NCI-H82 treated with DMSO at 0.1 percent for 48 hours (cell line): ENCODE data around the gene ZCCHC7.
A peak's percentile ranks its signal among the peaks of the same experiment; 100 is the strongest.
"Not testable (repeated sequence)": the region's sequence is repeated elsewhere in the genome, so short reads cannot be mapped to it uniquely, and the experiment has no call there.

Source experiments
- DNase-seq: peaks from one replicate; lab custom pipeline; 2025; ENCODE audit not compliant: unreplicated experiment; lab: John Stamatoyannopoulos, UW

Gene ZCCHC7

DNA sequence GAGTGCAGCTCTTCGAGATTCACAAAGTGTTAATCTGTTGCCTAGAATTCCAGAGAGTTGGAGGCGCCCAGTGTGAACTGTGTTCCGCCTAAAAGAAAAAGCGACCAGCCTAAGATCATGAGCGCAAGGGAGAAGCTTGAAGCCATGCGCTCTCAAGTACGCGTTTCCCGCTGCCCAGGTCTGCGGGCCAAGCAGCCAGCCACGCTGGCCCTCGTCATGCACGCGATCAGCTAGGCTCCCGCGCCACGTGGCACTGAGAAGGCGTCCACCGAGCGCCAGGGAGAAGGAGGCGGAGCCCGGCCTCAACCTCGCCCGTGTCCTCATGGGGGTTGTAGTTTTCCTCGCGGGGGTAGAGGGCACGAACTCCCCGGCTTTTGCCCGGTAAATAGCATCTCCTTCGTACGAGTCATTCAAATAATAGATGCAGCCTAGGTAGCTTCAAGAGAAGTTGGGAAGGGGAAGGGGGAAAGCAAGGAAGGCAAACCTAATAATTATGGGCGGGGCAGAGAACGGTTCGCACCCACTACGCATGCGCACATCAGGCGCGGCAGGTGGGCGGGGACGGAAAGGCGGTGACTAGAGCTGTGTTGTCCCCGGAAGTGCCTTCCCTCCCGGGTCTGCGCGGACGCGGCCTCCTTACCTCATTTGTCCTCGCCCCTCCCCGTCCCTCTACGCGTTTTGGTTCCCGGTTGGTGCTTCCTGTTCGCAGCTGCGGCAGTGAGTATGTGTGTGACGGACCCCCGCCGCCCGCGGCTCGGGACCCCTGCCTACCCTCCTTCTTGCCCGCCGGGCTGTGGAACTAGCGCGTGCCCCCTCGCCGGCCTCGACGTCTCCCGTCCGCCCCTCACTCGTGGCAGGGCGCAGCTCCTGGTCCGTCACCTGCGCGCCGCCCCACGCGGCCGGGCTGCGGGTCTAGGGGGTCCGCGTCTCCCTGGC, at the start of gene ZCCHC7:
Gene ZCCHC7, plus strand, starts transcription at position 668 of the 936 bp plus-strand sequence.
- DNase-seq = peak; percentile 80

DNA sequence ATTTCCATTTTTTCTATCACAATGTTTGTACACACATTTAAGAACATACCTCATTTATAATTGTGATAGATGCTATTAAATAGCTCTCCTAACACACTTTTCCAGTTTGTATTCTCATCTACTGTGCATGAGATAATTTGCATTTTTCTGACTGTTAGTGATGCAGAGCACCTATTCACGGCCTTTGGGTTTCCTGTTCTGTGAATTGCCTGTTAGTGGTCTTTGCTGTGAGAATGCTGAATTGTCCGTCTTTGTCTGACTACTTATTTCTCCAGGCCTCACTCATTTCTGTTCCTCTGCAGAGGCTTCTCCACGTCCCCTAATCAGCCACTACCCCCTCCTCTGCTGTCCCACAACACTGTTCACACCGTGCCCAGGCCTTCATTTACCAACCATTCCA, 45.6 kb upstream of the ZCCHC7 start:
- not testable (repeated sequence) for DNase-seq

DNA sequence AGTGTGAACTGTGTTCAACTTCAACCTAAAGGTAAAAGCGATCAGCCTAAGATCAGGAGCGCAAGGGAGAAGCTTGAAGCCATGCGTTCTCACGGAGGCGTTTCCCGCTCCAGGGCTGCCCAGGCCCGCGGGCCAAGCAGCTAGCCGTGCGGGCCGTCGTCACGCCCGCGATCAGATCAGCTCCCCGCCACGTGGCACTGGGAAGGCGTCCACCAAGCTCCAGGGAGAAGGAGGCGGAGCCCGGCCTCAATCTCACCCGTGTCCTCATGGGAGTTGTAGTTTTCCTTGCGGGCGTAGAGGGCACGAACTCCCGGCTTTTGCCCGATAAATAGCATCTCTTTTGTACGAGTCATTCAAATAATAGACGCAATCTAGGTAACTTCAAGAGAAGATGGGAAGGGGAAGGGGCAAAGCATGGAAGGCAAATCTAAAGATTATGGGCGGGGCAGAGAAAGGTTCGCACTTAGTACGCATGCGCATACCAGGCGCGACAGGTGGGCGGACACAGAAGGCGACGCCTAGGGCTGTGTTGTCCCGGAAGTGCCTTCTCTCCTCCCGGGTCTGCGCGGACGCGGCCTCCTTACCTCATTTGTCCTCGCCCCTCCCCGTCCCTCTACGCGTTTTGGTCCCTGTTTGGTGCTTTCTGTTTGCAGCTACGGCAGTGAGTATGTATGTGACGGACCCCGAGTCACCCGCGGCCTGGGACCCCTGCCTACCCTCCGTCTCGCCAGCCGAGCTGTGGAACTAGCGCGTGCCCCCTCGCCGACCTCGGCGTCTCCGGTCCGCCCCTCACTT, 40.8 kb upstream of the ZCCHC7 start:
- peak; percentile 91 for DNase-seq

DNA sequence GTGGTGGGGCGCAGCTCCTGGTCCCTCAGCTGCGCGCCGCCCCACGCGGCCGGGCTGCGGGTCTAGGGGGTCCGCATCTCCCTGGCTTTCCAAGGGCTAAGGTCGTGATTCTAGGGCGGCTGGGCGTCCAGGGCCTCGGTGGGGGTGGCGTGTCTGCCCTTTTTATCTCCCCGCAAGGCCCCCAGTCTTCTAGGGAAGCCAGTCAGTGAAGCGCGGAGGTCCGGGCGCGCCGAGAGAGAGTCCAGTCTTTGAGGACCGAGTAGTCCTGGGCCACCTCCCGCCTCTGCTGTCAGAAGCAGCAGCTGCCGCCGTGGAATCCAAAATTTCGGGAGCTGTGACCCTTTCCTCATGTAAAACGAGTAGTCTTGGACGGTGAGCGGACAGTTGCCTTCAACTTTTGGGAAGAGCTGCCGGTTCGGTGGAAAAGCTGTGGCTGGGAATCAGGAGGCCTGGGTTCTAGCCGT, 40.2 kb upstream of the ZCCHC7 start:
- not testable (repeated sequence) for DNase-seq

DNA sequence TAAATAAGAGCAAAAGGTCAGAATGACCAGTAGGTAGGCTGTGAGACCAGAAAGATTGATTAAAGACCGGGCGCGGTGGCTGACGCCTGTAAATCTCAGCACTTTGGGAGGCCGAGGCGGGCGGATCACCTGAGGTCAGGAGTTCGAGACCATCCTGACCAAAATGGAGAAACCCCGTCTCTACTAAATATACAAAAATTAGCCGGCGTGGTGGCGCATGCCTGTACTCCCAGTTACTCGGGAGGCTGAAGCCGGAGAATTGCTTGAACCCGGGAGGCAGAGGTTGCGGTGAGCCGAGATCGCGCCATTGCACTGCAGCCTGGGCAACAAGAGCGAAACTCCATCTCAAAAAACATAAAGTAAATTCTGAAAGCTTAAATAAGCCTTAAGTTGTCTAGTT, 38.9 kb upstream of the ZCCHC7 start:
- DNase-seq = not testable (repeated sequence)

DNA sequence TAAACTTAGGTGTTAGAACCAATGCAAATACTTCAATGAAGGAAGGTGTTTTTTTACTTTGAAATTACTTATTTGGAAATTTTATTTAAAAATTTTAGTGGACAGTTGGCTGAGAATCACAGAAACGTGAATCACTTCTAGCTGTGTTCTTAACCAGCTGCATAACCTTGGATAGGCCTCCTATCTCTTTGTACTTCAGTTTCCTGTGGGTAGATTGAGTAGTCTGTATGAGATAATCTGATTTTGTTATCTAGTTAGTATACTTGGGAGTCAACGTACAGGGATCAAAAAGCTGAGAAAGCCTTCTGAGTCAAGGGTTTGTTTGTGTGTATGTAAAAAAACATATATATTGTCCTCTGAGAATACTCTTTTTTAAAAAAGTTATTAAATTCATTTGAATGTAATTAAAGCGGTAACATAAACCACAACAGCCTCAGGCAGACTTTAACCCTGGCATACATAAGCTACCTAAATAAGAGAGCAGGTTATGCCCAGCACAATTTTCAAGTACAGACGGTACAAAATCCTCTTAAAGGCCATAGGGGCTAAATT, 38.1 kb upstream of the ZCCHC7 start:
- peak; percentile 46 for DNase-seq

DNA sequence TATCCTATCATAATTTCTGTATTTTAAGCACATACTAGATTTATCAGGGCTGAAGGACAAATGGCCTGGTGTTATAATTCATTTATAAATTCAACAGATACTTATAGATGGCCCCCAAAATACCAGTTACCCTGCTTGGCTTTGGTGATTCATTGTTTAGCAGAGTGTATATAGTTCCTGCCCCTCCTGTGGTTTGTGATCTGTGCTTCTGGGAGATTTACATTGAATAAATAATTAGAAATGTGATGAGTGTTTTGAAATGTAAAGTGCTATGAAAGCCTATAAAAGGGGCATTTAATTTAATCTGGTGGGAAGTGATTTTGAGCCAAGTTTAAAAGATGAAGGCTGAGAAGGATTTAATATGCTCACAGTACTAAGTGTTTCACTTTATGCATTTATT, 36.7 kb upstream of the ZCCHC7 start:
- no peak for DNase-seq

DNA sequence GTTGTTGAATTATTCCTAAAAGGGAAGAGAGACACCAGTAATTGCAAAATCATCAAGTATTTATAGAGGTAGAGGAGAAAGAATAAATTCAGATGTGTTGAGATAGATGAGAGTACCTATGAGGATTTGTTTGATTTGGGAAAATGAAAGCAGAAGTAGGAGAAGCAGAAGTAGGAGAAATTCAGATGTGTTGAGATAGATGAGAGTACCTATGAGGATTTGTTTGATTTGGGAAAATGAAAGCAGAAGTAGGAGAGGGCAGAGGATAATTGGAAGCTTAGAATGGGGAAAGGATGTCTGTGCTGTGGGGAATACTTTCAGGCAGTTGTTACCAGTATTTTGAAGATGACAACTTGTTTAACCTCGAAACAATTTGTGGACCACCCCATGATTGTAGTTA, 35.1 kb upstream of the ZCCHC7 start:
- DNase-seq = no peak

DNA sequence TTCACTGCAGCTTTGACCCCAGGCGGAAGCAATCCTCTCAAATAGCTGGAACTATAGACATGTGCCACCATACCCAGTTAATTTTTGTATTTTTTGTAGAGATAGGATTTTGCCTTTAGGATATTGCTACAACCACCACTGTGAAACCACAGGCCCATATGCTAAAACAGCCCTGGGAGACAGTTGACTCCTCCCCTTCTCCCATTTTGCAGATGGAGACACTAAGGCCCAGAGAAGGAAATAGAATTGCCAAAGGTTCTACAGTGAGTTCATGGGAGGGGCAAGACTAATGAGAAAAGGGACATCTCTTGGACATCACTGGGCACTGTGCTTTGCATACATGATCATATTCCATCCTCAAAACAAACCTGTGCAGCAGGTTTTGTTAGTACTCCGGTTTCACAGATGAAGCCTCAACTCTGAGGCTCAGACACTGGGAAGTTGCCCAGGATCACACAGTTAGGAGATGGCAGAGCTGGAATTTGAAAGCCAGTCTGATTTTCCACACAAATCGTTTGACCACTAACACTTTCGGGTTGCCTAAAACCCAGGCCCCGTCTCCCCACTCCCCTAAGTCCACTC, 27.6 kb upstream of the ZCCHC7 start:
- not testable (repeated sequence) for DNase-seq

DNA sequence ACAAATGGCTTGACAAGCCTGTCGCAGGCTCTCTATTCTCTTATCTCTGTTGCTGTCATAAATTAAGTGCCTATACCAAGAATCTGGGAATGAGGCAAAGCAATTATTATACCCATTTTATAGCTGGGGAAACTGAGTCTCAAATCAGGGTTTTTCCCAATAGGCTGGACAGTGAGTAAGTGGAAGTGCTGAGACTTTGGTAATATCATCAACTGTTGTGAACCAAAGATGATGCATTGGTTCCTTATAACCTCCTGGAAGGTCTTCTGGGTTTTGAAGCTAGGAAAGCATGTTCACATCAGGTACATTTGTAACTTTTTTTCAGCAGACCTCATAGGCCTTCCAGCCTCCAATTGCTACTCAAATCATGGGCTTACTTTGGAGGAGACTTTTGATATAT, 25.6 kb upstream of the ZCCHC7 start:
- DNase-seq = no peak

DNA sequence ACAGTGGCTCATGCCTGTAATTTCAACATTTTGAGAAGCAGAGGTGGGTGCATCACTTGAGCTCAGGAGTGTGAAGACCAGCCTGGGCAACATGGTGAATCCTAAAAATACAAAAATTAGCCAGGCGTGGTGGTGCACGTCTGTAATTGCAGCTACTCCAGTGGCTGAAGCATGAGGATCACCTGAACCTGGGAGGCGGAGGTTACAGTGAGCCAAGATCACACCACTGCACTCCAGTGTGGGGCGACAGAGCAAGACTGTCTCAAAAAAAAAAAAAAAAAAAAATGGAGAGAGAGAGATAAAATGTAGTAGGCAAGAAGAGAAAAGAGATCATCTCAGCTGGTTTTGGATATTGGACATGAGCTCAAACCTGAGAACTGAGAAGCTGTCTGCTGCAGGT, 23.7 kb upstream of the ZCCHC7 start:
- DNase-seq = no peak

DNA sequence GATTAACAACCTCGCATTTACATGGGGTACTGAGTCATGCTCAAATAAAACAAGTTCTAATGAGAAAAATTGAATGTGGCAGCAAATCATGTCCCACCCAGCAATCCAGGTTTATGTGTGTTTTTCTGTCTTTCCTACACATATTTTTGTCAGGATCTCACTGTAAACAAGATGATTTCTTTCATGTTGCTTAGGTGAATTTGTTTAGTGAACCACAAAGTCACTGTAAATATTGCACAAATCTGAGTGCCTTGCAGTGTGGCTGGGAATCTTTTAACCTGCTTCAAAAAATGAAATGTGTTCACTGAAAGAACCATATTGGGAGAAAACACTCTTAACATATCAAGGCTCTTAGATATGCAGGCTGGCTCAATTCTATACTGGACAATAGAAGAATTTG, 23.1 kb upstream of the ZCCHC7 start:
- DNase-seq = no peak

DNA sequence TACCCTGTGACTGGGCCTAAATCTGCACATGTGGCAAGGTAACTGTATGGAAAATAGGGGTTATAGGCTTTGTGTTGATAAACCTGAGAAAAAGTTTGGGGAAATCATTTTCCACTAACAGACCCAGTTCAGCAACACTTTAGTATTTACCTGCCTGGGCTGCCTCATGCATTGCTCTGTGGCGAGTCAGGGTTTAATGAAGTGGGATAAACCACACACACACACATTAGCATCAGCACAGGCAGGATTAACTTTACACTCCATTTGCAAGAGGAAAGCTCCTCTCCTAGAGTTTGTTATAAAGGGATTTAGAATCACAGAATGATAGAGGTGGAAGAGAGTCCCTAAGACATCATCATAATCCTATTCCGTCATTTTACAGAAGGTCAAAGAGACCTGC, 20.0 kb upstream of the ZCCHC7 start:
- peak; percentile 44 for DNase-seq

DNA sequence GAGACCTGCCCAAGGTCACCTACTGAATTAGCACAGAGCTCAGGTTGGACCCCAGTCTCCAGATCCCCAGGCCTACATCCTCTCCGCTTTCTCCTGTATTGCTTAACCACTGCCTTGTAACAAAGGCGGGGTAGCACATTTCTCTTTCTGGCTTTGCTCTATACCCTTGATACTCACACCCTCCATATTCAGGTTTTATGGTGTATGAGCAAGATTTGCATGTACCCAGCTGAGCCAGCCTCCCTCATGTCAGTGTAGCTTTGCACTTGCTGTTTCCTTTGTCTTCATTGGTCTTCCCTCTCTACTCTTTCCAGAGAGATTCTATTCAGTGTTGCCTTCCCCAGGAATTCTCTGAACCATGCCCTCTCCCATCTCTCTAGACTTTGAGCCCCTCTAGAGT, 19.6 kb upstream of the ZCCHC7 start:
- no peak for DNase-seq

DNA sequence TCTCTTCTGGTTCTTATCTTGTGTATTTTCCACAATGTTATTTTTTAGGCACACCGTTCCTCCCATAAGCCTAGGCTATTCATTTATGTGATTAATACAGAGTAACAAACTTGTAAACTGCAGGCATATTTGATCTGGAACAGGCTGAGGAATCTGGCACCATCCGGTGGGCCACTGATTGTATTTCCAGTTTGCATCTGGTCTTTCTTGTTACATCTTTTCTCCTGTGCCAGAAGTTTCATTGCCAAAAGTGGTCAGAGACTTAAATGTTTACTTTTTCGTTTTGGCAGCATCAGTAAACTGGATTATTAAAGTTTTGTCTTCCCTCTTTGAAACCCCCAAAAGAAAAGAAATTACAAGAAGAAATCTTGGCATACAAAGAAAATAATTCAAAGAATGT, 17.9 kb upstream of the ZCCHC7 start:
- no peak for DNase-seq

DNA sequence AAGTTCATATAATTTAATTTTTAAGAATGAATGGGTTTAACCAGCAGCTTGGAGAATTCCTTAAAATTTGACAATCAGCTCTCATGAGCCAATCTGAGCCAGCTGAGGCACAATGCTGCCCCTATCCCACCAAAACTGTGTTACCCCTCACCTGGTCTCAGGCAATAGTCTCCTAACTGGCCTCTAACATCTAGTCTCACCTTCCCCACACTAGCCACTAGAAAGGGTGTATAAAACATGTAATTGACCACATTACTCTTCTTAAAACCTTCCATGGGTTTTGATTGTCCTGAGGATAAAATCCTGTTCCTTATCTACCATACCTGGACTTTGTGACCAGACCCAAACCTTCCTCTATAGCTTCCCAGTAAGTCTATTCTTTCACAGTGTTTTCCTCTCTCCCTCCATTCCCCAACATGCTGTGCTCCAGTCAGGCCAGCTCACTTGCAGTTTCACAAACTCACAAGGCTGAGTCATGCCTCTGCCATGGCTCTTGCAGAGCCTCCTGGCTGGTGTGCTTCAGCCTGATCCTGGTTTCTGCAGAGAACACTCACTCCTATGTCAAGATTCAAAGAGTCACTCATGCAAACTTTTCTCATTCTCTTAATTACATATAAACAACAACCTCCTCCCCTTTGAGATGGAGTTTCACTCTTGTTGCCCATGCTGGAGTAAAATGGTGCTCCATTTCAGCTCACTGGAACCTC, 16.0 kb upstream of the ZCCHC7 start:
- no peak for DNase-seq

DNA sequence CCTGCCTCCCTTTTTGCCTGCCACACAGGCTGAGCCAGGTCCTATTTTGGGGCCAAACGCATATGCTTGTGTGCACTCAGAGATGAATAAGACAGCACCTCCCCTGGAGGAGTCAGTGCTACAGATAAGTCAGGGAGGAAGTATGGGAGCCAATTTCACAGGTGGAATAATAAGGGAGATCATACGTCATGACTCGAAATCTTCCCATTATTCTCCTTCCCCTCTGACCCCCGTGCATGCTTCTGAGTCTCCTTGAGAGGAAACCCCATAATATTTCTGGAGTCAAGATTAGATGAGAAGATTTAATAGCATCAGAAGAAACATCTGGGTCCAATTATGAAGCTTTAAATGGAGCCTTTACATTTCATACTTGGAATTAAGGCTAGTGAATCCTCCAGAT, 15.1 kb upstream of the ZCCHC7 start:
- DNase-seq = no peak

DNA sequence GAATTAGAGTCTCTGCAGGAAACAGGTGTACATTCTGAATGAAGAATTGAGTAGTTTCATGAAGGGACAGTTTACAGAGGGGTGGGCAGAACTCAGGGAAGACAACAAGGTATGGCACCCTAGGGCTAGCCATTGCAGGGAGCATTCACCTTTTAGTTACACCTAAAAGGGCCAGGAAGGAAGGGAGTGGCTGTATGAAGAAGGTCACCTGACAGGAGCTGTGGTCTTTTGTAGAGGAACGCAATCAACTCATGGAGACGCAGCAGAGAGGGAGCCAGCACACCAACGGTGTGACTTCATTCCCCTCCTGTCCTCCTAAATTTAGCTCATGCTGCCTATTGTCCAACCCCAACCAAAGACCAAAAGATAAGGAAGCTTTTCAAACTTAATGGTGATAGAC, 12.7 kb upstream of the ZCCHC7 start:
- DNase-seq = no peak

DNA sequence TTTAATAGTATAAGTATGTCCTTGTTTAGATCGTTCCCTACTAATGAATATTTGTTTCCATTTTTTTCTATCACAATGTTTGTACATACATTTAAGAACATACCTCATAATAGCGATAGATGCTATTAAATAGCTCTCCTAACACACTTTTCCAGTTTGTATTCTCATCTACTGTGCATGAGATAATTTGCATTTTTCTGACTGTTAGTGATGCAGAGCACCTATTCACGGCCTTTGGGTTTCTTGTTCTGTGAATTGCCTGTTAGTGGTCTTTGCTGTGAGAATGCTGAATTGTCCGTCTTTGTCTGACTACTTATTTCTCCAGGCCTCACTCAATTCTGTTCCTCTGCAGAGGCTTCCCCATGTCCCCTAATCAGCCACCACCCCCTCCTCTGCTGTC, 5.9 kb upstream of the ZCCHC7 start:
- not testable (repeated sequence) for DNase-seq

DNA sequence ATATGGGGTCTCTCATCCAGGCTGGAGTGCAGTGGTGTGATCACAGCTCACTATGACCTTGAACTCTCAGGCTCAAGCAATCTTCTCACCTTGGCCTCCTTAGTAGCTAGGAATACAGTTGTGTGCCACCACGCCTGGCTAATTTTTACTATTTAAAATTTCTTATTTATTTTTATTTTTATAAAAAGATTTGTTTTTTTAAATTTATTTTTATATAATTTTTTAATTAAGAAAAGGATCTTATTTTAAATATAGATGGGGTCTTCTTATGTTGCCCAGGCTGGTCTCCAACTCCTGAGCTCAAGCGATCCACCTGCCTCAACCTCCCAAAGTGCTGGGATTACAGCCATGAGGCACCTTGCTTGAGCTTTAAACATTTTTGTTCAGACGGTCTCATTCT, 2.4 kb upstream of the ZCCHC7 start:
- no peak for DNase-seq

DNA sequence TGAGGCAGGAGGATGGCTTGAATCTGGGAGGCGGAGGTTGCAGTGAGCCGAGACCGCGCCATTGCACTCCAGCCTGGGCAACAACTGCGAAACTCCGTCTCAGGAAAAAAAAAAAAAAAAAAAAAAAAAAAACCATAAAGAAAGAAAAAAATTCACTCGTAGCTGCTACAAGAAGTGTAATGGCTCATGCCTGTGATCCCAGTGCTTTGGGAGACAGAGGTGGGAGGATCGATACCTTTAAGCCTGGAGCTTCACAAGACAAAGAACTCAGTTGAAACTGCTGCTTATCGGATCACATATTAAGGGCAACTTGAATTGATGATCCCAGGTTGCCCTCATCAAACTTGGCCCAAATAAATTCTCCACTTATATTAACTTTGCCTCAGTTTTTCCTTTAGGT, 1.0 kb upstream of the ZCCHC7 start:
- DNase-seq = no peak
